DOHH2 (cell line): ENCODE data around the gene CTSD.

Experiments used
- CTCF ChIP-seq: fragments of 200-600 bp; sonication (generic); IDR thresholded peaks from one replicate; pipeline ENCODE4 v1.5.1; 2014; ENCODE audit warnings: antibody characterized with exemption, mild to moderate bottlenecking, low read depth, low read length; ENCODE audit not compliant: poor library complexity, severe bottlenecking
- EZH2phosphoT487 ChIP-seq: fragments of 200-600 bp; sonication (generic); IDR thresholded peaks from 2 replicates; pipeline ENCODE4 v1.6.1; 2017; ENCODE audit warnings: borderline replicate concordance, mild to moderate bottlenecking, antibody characterized with exemption, low read length, moderate library complexity, mixed read lengths

- TF ChIP-seq CTCF (no peak), EZH2phosphoT487 (no peak)
Measured at GRCh38 chr11:1728931-1729691, 34.6 kb downstream of the CTSD start.
